Fibroblast of villous mesenchyme (primary cell): ENCODE data around the gene LRRC32. TPM values are rescaled to one million over a fixed set of nuclear protein-coding genes. Genes with fewer than 3 reads are reported as not detected.

Experiments
- DNase-seq: peaks from one replicate; pipeline ENCODE4 v3.0.0-alpha.2; 2010; ENCODE audit warnings: low read depth
- H3K4me3 ChIP-seq: 2 replicates; pipeline ENCODE4 v1.5.1; 2011; ENCODE audit warnings: low read depth, mild to moderate bottlenecking, low read length
- CTCF ChIP-seq: IDR thresholded peaks from 2 replicates; pipeline ENCODE4 v1.5.1; 2012; ENCODE audit warnings: low read depth, mild to moderate bottlenecking, low read length; ENCODE audit not compliant: insufficient read depth
- total RNA-seq: library from RNA; depleted of rRNA; stranded (reverse); fragments of >200 nt; gene quantifications from 2 replicates; pipeline ENCODE4 v1.2.3, GENCODE V29; 2012

Gene LRRC32
- total RNA-seq, 1 donor = 12.1 TPM

DNA sequence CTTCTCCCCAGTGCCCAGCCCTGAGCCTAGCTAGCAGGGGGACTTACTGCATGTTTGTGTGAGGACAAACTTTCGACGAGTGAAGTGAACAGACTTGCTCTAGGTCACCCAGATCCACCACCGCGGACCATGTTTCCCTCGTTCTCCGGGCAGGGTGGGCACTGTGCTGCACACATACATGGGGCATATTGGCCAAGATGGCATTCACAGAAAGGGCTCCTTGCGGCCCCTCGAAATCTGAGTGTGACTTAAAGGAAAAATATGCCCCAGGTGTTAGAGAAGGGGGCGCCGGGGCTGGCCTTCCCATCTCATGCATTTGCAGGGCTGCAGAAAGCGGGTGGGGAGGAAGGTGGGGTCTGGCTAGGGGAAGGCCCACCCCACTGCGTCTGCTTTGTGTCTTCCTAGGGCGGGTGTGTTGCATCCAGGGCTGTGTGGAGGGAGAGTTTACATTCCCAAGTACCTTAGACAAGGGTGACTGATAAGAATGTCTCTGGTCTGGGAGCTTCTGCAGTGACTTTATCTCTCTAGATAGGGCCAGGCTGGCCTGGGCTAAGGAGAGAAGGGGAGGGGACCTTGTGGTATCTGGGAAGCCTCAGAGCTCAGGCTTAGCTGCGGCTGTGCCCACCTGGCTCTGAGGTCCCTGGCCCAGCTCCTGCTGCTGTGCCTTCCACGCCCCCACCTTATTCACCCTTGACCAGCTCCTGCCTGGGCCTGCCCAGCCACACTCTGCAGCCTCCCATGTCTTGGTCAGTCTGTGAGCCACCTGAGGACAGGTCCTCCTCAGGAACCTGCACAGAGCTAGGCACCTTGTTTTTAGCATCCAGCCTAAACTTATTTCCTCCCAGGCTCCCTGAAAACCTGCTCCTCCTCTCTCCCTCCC is 45.8 kb downstream of the LRRC32 start:
- TF ChIP-seq CTCF = no peak
- DNase-seq = peak; percentile 95
- H3K4me3 ChIP-seq = no peak overlapping the region

GRCh38 chr11:76623884-76624419 is 46.6 kb downstream of the LRRC32 start:
- no peak for DNase-seq
- H3K4me3 ChIP-seq = no peak overlapping the region
- no peak for TF ChIP-seq CTCF

GRCh38 chr11:76623171-76623883 is 47.2 kb downstream of the LRRC32 start:
- DNase-seq = peak; percentile 84
- no peak overlapping the region for H3K4me3 ChIP-seq
- no peak for TF ChIP-seq CTCF

DNA sequence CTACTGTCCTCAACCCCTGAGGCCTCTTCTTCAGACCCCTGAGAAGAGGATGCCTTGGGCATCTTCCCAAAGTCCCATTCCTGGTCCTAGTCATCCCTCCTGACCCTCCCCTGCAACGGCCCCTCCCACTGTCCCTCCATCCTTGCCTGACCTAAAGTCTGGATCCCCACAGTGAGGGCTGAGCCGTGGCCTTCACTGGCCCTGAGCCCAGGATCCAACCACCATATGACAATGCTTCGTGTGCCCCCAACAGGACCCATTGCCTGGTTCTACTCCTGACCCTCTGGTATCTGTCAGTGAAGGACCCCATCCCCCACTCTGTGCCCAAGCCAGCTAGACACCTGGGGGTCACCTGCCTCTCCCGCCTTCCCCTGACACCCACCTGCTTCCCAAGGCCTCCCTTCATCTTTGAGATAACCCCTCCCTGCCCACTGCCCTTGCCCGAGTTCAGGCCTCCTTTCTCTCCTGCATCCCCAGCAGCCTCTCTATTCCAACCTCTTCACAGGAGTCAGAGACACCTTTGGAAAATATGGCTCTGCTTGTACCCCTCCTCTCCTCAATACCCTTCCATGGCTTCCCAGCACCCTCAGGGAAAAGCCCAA is 48.0 kb downstream of the LRRC32 start:
- DNase-seq = no peak
- TF ChIP-seq CTCF = no peak
- no peak overlapping the region for H3K4me3 ChIP-seq

- H3K4me3 ChIP-seq = no peak overlapping the region
- peak; percentile 93 for DNase-seq
- TF ChIP-seq CTCF = no peak
Observed at GRCh38 chr11:76621868-76622267, 48.7 kb downstream of the LRRC32 start.

DNA sequence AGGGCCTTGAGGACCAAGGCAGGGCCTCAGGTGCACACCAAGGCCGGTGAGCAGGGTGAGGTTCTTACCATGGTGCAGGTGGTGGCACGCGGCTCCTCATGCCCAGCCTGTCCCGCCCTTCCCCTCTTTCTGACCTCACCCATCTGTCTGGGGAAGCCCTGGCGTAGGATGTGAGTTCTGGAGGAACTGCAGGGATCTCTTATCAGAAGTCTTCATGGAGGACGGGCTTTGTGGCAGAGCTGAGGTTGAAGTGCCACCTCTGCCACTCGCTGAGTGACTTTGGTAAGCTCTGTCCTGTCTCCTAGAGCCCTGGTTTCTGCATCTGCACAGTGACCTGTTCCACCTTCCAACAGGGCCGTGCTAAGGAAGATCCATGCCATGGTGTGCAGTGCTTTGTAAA is 49.1 kb downstream of the LRRC32 start:
- no peak for DNase-seq
- no peak overlapping the region for H3K4me3 ChIP-seq
- TF ChIP-seq CTCF = no peak
